DMS114 treated with DMSO at 0.1 percent for 48 hours (cell line): Measurements from ENCODE around the gene BAAT.

Experiments used
- DNase-seq: peaks from one replicate; lab custom pipeline; 2025; ENCODE audit not compliant: unreplicated experiment; lab: John Stamatoyannopoulos, UW

The BAAT gene

DNA sequence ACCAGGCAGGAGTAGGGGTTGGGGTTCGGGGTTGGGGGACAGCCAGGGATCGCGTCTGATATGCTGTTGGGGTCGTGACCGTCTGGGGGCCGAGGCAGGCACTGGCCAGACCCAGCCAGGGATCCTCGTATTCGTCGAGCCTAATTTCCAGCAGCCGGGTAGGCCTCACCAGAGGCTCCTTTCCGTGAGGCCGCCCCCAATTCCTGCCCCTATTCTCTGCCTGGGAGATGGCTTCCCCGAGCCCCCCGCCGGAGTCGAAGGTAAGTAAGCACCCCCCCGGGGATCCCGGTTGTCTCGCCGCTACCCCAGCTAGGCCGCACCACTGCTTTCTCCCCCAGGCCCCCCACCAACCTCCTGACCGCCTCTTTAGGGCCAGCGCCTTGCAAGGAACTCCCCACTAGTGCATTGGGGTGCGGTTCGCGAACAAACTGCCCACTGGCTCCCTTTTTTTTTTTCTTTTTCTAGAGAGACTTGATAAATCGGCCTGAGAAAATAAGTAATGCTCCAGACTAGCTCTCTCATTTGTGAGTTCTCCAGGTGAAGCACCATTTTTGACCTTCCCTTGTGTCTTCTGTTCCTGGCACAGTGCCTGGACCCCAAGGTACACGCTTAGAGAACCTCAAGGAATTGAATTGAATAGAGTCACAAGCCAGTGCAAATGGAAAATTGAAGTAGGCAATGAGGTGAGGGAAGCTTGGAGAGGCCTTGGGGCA lies 14.3 kb upstream of the BAAT start:
- no peak for DNase-seq

DNA sequence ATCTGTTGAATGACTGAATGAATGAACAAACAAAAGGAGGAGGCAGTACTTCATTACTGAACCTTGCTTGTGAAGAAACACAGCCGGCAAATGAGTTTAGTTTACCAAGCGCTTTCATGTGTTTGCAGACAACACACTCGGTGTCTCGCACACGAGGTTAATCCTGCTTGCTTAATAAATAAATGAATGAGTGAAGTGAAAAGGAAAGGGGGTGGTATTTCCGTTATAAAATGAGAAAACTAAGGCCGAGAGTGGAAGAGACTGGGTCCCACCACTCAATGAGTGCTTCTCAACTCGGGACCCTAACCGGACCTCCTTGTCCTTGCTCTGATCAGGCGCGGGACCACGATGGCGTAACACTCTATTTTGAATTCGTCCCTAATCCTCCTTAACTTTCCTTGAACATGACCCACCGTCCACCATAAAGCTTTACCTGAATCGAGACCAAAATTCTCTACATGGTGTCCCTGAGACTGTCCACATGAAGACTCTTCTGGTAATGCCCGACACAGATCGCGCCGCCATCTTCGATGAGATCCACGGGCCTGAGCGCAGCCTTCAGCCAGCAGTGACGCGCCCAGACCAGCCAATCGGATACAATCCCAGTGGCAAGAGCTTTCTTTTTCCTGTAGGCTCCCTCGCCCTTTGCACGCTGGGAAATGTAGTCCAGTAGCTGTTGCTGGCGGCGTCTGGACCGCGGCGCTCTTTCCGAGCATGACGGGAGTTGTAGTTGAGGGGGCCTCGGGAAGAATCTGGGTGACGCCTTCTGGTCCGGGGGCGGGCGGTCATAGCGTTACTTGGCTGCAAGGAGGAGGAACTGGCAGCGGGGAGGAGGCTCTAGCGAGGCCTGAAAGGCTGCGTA lies 13.5 kb upstream of the BAAT start, which contains the start of the genes MRPL50 and ZNF189:
TSS of gene MRPL50 (minus strand) at position 551 of the 862 bp plus-strand sequence. CDS start at position 525, 26 bp downstream.
TSS of gene ZNF189 (plus strand) at position 784 of the 862 bp plus-strand sequence. CDS start 306 bp downstream, outside the sequence.
- peak; percentile 95 for DNase-seq

GRCh38 chr9:101397746-101398067 lies 12.9 kb upstream of the BAAT start:
- no peak for DNase-seq

- DNase-seq: no peak
These were observed 9.9 kb upstream of the BAAT start for GRCh38 chr9:101394687-101395086.

- DNase-seq: no peak
These were observed 8.3 kb upstream of the BAAT start for GRCh38 chr9:101393135-101393534.

DNA sequence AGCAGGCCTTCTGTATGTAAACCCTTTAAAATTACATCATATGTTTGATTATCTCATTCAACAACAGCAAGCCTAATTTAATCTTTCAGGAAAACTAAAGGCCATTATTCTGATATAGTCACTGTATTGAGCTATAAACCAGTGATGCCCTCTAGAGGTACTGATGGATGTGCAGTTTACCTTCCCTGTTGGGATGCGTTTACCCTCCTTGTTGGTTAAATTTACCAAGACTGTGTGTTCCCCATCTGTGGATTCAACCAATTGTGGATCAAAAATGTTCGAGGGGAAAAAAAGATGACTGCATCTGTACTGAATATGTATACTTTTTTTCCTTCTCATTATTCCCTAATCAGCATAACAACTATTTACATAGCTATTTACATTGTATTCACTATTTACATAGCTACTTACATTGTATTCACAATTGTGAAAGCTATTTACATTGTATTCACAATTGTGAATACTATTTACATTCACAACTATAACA lies 3.7 kb upstream of the BAAT start:
- no peak for DNase-seq

GRCh38 chr9:101387871-101388506 lies 3.2 kb upstream of the BAAT start:
- DNase-seq: peak; percentile 7

DNA sequence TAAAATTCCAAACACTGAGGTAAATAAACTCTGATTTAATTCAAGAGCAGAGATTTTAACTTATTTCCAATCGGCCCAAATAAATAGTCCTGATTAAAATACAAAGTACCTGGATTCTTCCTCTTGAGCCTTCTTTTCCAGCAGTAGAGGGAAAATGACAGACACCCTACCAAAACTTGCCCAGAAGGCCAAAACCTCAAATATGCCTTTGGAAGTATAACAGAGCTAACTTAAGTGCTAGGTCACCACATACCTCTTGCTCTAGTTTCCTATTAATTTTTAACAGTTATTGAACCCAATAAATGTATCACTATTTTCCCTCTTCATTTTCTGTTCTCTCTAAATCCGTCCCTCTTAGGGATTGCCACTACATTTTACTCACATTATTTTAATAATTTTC lies 1.4 kb downstream of the BAAT start:
- no peak for DNase-seq

- DNase-seq: no peak
These were observed 2.9 kb downstream of the BAAT start for GRCh38 chr9:101381833-101382342.

DNA sequence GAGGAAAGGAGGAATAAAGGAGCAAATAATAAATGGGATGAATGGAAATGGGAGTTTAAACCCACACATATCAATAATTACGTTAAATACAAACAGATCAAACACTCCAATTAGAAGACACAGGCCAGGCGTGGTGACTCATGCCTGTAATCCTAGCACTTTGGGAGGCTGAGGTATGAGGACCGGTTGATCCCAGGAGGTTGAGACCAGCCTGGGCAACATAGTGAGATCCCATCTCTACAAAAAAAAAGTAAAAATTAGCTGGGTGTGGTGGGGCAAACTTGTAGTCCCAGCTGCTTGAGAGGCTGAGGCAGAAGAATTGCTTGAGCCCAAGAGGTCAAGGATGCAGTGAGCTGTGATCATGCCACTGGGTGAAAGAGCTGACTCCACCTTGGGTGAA lies 3.7 kb downstream of the BAAT start:
- no peak for DNase-seq

- DNase-seq: no peak
These were observed 4.5 kb downstream of the BAAT start for GRCh38 chr9:101380295-101380694.

GRCh38 chr9:101376111-101376848 lies 8.5 kb downstream of the BAAT start:
- DNase-seq: no peak

DNA sequence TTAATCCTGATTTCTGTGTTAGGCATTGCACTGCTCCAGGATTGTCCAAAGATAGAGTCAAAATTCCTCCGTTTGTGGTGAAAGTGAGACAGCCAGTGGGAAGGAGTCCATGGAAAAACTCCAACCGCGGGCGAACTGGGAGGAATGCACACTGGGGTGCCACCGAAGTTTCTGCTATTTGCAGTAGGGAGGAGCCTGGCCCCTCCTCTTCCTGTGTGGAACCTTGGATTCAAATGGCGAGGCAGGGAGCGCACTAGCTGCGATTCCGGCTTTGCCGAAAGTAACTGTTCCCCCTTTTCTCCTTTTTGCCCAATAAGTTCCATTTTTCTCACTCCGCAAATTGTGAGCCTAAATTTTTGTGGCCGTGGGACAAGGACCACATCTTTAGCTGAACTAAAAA lies 9.3 kb downstream of the BAAT start:
- no peak for DNase-seq

DNA sequence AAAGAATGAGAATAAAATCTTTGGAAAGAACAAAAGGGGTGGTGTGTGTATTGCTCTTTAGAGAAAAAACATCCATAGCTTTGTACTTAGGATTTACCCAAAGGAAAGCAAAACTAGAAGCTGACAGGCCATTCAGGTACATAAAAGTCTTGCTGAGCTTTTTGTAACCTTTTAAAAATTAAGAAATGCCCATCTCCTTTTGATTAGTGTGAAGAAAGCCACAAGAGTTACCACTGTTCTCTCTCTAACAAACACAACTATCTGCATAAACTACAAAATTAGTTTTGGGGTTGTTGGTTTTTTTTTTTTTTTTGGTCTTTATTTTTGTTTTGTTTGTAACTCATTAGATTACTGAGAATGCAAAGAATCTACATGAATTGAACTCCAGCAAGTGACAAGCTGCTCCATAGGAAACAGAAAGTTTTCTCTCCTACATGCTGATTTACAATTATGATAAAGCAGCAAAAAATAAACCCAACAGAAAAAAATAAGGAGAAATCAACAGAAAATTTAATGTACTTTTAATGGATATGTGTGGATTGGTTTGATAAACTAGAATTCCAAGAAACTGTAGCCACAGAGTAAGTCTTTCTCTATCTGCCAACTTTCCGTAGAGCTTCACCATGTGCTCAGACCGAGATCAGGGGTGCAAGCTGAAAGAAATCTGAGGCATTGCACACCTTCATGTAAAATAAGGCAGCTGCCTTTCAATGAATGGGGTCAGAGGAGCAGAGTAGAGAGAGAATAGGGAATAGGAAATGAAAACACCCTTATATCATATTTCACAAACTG lies 12.3 kb downstream of the BAAT start:
- DNase-seq: no peak

DNA sequence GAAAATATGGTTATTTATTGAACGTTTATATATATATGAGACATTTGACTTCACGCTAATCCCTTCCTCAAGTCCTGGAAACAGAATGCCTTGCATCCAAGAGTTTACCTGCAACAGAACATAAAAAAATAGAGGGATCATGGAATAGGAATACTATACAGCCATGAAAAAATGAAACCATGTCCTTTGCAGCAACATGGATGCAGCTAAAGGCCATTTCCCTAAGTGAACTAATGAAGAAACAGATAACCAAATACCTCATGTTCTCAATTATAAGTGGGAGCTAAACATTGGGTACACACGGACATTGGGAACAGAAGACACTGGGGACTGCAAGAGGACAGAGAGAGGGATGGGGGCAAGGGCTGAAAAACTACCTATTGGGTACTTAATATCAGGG lies 13.0 kb downstream of the BAAT start:
- DNase-seq: no peak

DNA sequence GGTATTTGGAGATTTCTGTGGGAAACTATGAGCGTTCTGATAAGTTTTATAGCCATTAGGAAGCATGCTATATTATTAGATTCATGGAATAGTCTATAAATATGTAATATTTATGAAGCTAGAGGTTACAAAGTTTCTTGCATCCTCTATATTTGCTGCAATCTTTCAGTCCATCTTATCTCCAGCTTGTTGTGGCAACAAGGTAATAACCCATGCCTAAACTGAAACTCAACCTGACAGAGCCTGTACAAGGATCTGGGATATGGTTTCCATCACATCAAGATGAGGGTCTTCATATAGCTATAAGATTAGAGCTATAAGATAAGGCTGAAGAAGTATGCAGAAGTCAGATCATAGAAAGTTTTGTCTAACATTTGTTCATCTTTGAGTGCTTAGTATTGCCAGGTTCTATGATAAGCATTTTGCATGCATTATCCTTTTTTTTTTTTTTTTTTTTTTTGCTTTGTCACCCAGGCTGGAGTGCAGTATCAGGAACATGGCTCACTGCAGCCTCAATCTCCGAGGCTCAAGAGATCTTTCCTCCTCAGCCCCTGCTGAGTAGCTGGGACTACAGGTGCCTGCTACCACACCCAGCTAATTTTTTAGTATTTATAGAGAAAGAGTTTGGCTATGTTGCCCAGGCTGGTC lies 14.8 kb downstream of the BAAT start:
- DNase-seq: no peak

DNA sequence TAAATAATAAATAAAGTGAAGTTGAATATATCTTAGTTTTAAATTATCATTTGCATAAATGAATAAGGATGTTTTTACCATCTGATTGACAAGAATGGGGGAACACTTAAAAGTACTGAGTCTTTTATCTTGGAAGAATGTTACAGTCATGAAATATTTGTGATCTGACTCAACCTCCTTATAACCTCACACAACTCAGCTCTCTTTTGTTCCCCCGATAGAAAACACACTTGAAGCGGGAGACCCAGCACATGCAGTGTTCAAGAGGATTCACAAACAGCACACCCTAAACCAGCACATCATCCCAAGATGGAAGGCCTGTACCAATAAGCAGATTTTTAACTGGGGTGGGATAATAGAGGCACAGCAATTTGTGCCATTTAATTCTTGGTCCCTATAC lies 15.5 kb downstream of the BAAT start:
- DNase-seq: no peak

GRCh38 chr9:101367323-101367722 lies 17.5 kb downstream of the BAAT start:
- DNase-seq: no peak

- no peak for DNase-seq
These were observed 18.6 kb downstream of the BAAT start for GRCh38 chr9:101366038-101366756.
